ENCODE data around the gene RTL1.

Gene RTL1

DNA sequence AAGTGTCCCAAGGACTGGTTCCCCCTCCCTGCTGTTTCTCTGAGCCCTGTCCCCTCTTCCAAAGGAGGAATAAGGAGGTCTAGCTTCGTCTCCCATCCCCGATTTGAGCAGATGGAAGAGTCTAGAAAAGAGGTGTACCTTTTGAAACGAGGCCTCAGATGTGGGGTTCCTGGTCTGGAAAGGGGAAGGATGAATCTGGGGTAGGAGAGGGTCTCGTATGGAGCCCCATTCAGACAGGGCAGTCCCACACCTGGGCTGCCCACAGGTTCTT is 64.3 kb downstream of the RTL1 start:
- TF ChIP-seq, protein P1, sequence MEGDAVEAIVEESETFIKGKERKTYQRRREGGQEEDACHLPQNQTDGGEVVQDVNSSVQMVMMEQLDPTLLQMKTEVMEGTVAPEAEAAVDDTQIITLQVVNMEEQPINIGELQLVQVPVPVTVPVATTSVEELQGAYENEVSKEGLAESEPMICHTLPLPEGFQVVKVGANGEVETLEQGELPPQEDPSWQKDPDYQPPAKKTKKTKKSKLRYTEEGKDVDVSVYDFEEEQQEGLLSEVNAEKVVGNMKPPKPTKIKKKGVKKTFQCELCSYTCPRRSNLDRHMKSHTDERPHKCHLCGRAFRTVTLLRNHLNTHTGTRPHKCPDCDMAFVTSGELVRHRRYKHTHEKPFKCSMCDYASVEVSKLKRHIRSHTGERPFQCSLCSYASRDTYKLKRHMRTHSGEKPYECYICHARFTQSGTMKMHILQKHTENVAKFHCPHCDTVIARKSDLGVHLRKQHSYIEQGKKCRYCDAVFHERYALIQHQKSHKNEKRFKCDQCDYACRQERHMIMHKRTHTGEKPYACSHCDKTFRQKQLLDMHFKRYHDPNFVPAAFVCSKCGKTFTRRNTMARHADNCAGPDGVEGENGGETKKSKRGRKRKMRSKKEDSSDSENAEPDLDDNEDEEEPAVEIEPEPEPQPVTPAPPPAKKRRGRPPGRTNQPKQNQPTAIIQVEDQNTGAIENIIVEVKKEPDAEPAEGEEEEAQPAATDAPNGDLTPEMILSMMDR (IDR thresholded peaks at IDR 0.05; ENCODE audit: low read depth, low read length): no peak
- no peak overlapping the region for H3K4me3 ChIP-seq (replicated peaks in 1 of 2; ENCODE audit: low read depth in 2 of 2, low read length in 2 of 2)
- no peak for DNase-seq (ENCODE audit: low read depth in 2 of 2)

DNA sequence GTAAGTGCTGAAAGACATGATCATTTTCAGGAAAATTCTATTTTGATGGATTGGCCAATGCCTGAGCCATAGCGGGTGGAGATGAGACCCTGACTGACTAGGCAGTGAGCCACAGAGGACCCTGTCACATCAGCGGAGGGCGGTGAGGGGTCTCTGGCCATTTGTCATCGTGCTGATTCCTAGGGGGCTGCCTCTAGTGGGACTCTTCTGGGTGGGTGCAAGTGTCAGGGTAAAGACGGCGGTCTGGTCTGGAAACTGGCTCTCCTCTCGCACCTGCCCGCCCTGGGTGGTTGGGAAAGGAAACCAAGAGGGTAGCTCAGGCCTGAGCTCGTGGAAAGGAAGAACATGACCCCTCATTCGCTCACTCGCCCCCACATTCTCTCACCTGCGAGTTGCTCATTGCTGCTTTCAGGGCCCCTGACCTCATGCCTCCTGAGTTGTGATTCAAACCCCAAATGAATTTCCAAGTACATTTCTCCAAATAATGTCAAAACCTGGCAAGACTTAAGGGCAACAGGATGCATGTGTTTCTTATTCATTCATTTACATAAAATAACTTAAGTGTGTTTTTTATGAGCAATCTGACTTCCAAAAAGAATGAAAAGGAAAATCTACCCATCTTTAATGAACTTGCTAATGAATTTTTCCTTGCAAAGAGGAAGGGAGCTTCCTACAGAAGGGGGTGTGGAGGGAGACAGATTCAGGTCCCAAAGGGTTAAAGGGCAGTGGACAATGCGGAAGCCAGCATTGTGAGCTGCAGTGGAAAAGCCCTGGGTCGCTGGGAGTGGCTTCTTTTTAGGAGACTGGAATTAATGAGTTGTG is 64.8 kb downstream of the RTL1 start:
- TF ChIP-seq, protein P1 (IDR thresholded peaks at IDR 0.05; ENCODE audit: low read depth, low read length): no peak
- no peak overlapping the region for H3K4me3 ChIP-seq (replicated peaks in 1 of 2; ENCODE audit: low read depth in 2 of 2, low read length in 2 of 2)
- no peak for DNase-seq (ENCODE audit: low read depth in 2 of 2)

DNA sequence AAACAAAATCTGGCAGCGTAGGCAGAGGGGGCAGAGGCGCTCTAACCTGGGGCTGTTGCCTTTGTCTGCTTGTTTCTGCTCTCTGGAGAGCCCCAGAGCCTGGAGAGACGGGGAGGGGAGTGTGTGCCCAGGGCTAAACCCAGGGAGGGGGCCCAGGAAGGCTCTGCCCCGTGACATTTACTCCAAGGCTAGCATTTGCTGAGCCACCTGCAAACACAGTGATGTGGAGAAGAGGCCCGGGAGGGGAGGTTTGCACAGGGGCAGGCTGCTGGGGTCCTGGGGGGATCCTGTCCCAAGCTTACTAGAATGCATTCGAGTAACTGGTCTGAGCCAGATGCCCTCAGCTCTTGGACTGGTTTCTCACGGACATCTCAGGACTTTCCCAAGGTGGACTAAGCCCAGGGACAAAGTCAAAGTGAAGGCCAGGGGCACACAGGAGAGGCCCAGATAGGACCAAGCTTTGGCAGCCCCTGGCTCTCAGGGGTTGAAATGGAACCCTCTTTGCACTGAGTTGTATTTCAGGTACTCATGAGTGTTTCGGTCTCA is 65.6 kb downstream of the RTL1 start:
- no peak for DNase-seq (ENCODE audit: low read depth in 2 of 2)
- TF ChIP-seq, protein P1 (IDR thresholded peaks at IDR 0.05; ENCODE audit: low read depth, low read length): no peak
- H3K4me3 ChIP-seq (replicated peaks in 1 of 2; ENCODE audit: low read depth in 2 of 2, low read length in 2 of 2): no peak overlapping the region

DNA sequence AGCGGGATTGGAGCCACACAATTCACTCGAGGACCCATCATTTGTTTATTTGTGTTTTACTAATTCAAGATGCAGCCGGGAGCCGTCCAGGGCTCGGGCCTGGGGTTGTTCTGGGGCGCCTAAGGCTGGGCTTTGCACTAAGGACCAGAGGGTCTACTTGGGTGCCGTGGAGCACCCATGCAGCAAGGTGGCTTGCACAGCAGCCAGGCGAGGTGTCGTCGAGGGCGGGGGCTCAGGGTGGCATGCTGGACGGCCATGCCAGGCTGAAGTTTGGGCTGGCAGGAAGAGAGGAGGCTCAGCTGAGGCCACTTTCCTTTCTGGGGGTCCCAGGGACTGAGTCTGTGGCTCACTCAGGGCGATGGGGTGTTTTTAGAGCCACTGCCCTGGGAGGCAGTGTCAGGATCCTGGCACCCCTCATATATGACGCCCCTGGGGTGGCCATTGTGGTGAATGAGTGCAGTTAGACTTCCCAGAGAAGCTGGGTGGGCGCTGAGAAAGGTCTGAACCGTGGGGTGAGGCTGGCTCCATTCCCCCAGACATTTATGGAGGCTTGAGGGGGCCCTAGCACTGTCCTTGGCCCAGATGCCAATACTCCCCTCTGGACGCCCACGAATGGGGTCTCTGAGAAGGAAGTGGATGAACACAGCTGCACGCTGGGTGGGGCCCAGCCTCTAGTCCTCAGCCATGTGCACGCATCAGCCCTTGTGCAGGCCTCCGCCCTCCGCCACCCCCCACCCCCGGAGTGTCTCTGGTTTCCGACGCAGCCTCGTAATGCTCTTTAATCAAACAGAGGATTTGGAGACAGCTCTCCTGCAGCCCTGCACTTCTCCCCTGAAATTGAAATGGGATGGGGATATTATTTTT is 66.3 kb downstream of the RTL1 start:
- no peak for DNase-seq (ENCODE audit: low read depth in 2 of 2)
- TF ChIP-seq, protein P1 (IDR thresholded peaks at IDR 0.05; ENCODE audit: low read depth, low read length): no peak

DNA sequence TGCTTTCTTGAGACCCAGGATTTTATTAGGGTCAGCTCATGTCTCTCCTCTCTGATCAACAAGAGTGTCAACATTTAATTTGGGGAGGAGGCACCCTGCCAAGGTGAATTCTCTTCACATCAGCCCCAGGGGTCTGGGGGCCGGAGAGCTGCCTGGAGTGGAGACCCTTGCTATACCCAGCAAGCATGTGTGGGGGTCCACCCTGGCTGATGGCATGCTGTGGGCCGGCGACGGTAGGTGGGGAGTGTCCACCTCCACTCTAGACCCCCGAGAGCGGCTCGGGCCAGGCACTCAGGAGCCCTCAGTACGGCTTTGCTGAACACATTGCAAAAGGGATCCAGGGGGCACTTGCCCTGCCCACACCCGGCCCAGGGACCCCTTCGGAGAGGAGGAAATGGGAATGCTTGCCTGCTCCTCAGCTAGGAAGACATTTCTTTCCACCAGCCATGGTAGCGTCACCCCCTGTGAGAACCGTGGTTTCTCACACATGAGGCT is 67.2 kb downstream of the RTL1 start:
- H3K4me3 ChIP-seq (replicated peaks in 1 of 2; ENCODE audit: low read depth in 2 of 2, low read length in 2 of 2): no peak overlapping the region
- TF ChIP-seq, protein P1 (IDR thresholded peaks at IDR 0.05; ENCODE audit: low read depth, low read length): no peak
- no peak for DNase-seq (ENCODE audit: low read depth in 2 of 2)

More for the DNA sequence above, 66.3 kb downstream of the RTL1 start:
- no peak overlapping the region for H3K4me3 ChIP-seq (replicated peaks in 1 of 2; ENCODE audit: low read depth in 2 of 2, low read length in 2 of 2)

DNA sequence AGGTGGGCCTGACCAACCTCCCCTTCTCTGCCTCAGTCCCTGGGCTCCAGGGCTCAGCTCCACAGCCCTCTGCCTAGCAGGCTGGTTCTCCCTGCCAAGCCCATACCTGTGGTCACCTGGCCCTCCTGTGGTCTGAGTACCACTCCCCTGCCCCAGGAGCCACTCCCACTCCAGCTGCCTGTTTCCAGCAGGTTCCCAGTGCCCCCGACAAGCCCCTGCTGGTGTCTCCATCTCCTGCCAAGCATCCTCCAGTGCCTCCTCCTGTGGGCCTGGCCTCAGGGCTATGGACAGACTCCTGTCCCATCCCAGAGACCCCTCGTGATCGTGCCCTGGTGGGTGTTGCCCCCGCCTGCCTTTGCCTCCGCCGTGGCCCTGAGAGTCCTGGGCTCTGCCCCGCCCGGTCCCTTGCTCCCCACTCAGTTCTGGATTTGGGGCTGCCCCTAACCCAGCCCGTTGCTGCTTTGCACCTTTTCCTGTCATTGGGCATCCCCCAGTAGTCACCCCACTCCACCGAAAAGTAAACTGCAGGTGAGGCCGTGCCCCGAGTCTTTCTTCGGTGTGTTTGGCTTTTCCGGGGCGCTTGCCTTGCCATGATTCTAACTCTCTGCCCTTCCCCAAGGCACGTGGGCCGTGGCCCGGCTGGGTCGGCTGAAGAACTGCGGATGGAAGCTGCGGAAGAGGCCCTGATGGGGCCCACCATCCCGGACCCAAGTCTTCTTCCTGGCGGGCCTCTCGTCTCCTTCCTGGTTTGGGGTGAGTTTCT is 67.8 kb downstream of the RTL1 start:
- TF ChIP-seq, protein P1 (IDR thresholded peaks at IDR 0.05; ENCODE audit: low read depth, low read length): no peak
- DNase-seq (ENCODE audit: low read depth in 2 of 2): no peak
- no peak overlapping the region for H3K4me3 ChIP-seq (replicated peaks in 1 of 2; ENCODE audit: low read depth in 2 of 2, low read length in 2 of 2)

All from cardiac fibroblast (primary cell).